ENCODE results near the gene C19orf85.
A peak's percentile ranks its signal among the peaks of the same experiment; 100 is the strongest.
"Not testable (repeated sequence)": the region's sequence is repeated elsewhere in the genome, so short reads cannot be mapped to it uniquely, and the experiment has no call there.

Gene C19orf85

GRCh38 chr19:55440411-55441105 is 24.0 kb downstream of the C19orf85 start:
- DNase-seq (ENCODE audit: low read depth in 2 of 2): no peak

GRCh38 chr19:55439052-55439451 is 25.5 kb downstream of the C19orf85 start:
- no peak for DNase-seq (ENCODE audit: low read depth in 2 of 2)

GRCh38 chr19:55437410-55437809 is 27.1 kb downstream of the C19orf85 start:
- no peak for DNase-seq (ENCODE audit: low read depth in 2 of 2)

GRCh38 chr19:55436847-55437246 is 27.7 kb downstream of the C19orf85 start:
- no peak for DNase-seq (ENCODE audit: low read depth in 2 of 2)

- no peak for DNase-seq (ENCODE audit: low read depth in 2 of 2)
Observed at GRCh38 chr19:55435020-55435419, 29.5 kb downstream of the C19orf85 start.

- DNase-seq (ENCODE audit: low read depth in 2 of 2): no peak
Observed at GRCh38 chr19:55434356-55434919, 30.1 kb downstream of the C19orf85 start.

GRCh38 chr19:55433292-55433691 is 31.3 kb downstream of the C19orf85 start:
- no peak for DNase-seq (ENCODE audit: low read depth in 2 of 2)

GRCh38 chr19:55432241-55432959 is 32.2 kb downstream of the C19orf85 start:
- DNase-seq (ENCODE audit: low read depth in 2 of 2): no peak

GRCh38 chr19:55431183-55431582 is 33.4 kb downstream of the C19orf85 start:
- DNase-seq (ENCODE audit: low read depth in 2 of 2): no peak

- DNase-seq (ENCODE audit: low read depth in 2 of 2): no peak
Observed at GRCh38 chr19:55426042-55426441, 38.5 kb downstream of the C19orf85 start.

- no peak for DNase-seq (ENCODE audit: low read depth in 2 of 2)
Observed at GRCh38 chr19:55424518-55424917, 40.0 kb downstream of the C19orf85 start.

- no peak for DNase-seq (ENCODE audit: low read depth in 2 of 2)
Observed at GRCh38 chr19:55423225-55424005, 41.1 kb downstream of the C19orf85 start.

GRCh38 chr19:55421281-55421680 is 43.3 kb downstream of the C19orf85 start:
- DNase-seq (ENCODE audit: low read depth in 2 of 2): not testable (repeated sequence)

- no peak for DNase-seq (ENCODE audit: low read depth in 2 of 2)
Observed at GRCh38 chr19:55419624-55420236, 44.8 kb downstream of the C19orf85 start.

GRCh38 chr19:55419103-55419502 is 45.4 kb downstream of the C19orf85 start:
- DNase-seq (ENCODE audit: low read depth in 2 of 2): no peak

- DNase-seq (ENCODE audit: low read depth in 2 of 2): peak in 1 of 2 donors; percentile 35
Observed at GRCh38 chr19:55418185-55418584, 46.4 kb downstream of the C19orf85 start.
